Tibial artery (tissue), 4 donors: ENCODE data around the gene NEU2.

Experiments used
- DNase-seq, 2 donors: peaks; one replicate each; pipeline ENCODE4 v3.0.0-alpha.2; 2019
- H3K27ac ChIP-seq, 2 donors: fragments of 200-600 bp; sonication (generic) in 1 of 2; 1 replicate in 1 of 2; 2 replicates in 1 of 2; pipeline ENCODE4 v1.5.1; 2018 to 2019; ENCODE audit warnings: mild to moderate bottlenecking in 1 of 2
- H3K27me3 ChIP-seq, 2 donors: fragments of 200-600 bp; sonication (generic) in 1 of 2; one replicate each; pipeline versions ENCODE4 v1.5.1 to v1.6.0; 2016 to 2019
- H3K36me3 ChIP-seq, 3 donors: fragments of 200-600 bp; sonication (generic) in 2 of 3; one replicate each; pipeline ENCODE4 v1.5.1; 2016 to 2019; ENCODE audit warnings: mild to moderate bottlenecking in 2 of 3
- H3K4me1 ChIP-seq, 4 donors: fragments of 200-600 bp; sonication (generic) in 2 of 4; 1 replicate in 3 of 4; 2 replicates in 1 of 4; pipeline ENCODE4 v1.5.1; 2016 to 2019
- H3K4me3 ChIP-seq, 2 donors: fragments of 200-600 bp; sonication (generic) in 1 of 2; 1 replicate in 1 of 2; 2 replicates in 1 of 2; pipeline ENCODE4 v1.5.1; 2018 to 2019; ENCODE audit warnings: mild to moderate bottlenecking in 2 of 2
- H3K9me3 ChIP-seq, 3 donors: fragments of 200-600 bp; sonication (generic) in 1 of 3; one replicate each; pipeline ENCODE4 v1.5.1; 2016 to 2019
- CTCF ChIP-seq, 2 experiments: fragments of 200-600 bp in 1 of 2; fragments of 450-650 bp in 1 of 2; IDR thresholded peaks; one replicate each; pipeline ENCODE4 v1.5.1; 2017 to 2019; ENCODE audit warnings: antibody characterized with exemption in 2 of 2, mild to moderate bottlenecking in 1 of 2, moderate library complexity in 1 of 2
- intact Hi-C: fragments of 100-400 bp; cut with DNase I; formaldehyde crosslinking; loops from one replicate; pipeline ENCODE4 v1.15.0; 2023; ENCODE audit warnings: low total_unique reads

Gene NEU2

GRCh38 chr2:233007270-233007669 is 25.2 kb upstream of the NEU2 start:
- Histone ChIP-seq H3K9me3 (no peaks in the 10 kb centered on the region), H3K27me3 (no peaks in the 10 kb centered on the region), H3K36me3 (no peaks in the 10 kb centered on the region), H3K27ac (no peak overlapping the region), H3K4me3 (no peak overlapping the region), H3K4me1 (peaks cover 0 to 15% (median 11%) of the 10 kb centered on the region in 4 donors)
- intact Hi-C loops: no loop called here
- TF ChIP-seq CTCF (IDR thresholded peaks at IDR 0.05): no peak
- DNase-seq: peak in 1 of 2 donors; percentile 13

- peak in 1 of 2 donors; percentile 56 for DNase-seq
- no peak overlapping the region for H3K27ac ChIP-seq
- H3K9me3 ChIP-seq: no peaks in the 10 kb centered on the region
- no peak for TF ChIP-seq CTCF (IDR thresholded peaks at IDR 0.05)
- no peaks in the 10 kb centered on the region for H3K27me3 ChIP-seq
- peaks cover 0 to 15% (median 11%) of the 10 kb centered on the region in 4 donors for H3K4me1 ChIP-seq
- no peak overlapping the region for H3K4me3 ChIP-seq
- no peaks in the 10 kb centered on the region for H3K36me3 ChIP-seq
- intact Hi-C loops: no loop called here
Observed at GRCh38 chr2:233007739-233008138, 24.7 kb upstream of the NEU2 start.

- Histone ChIP-seq H3K27ac (no peak overlapping the region), H3K9me3 (no peaks in the 10 kb centered on the region), H3K4me1 (peaks cover 0 to 15% (median 11%) of the 10 kb centered on the region in 4 donors), H3K4me3 (no peak overlapping the region), H3K27me3 (no peaks in the 10 kb centered on the region), H3K36me3 (no peaks in the 10 kb centered on the region)
- peak in 1 of 2 donors; percentile 13 for DNase-seq
- intact Hi-C loops: no loop called here
- TF ChIP-seq CTCF (IDR thresholded peaks at IDR 0.05): no peak
Observed at GRCh38 chr2:233009661-233010060, 22.8 kb upstream of the NEU2 start.

- Histone ChIP-seq H3K27ac (no peak overlapping the region), H3K27me3 (no peaks in the 10 kb centered on the region), H3K4me3 (no peak overlapping the region), H3K36me3 (no peaks in the 10 kb centered on the region), H3K9me3 (no peaks in the 10 kb centered on the region), H3K4me1 (peaks cover 0 to 15% (median 11%) of the 10 kb centered on the region in 4 donors)
- peak in 1 of 2 donors; percentile 28 for DNase-seq
- intact Hi-C loops: no loop called here
- TF ChIP-seq CTCF (IDR thresholded peaks at IDR 0.05): no peak
Observed at GRCh38 chr2:233010569-233011267, 21.8 kb upstream of the NEU2 start.

GRCh38 chr2:233011268-233011650 is 21.2 kb upstream of the NEU2 start:
- DNase-seq: peak in 1 of 2 donors; percentile 20
- H3K27ac ChIP-seq: no peak overlapping the region
- H3K9me3 ChIP-seq: no peaks in the 10 kb centered on the region
- H3K4me1 ChIP-seq: peaks cover 0 to 15% (median 11%) of the 10 kb centered on the region in 4 donors
- intact Hi-C loops: no loop called here
- H3K4me3 ChIP-seq: no peak overlapping the region
- TF ChIP-seq CTCF (IDR thresholded peaks at IDR 0.05): no peak
- no peaks in the 10 kb centered on the region for H3K36me3 ChIP-seq
- no peaks in the 10 kb centered on the region for H3K27me3 ChIP-seq
